IMR-90 (cell line): ENCODE results near the gene TBC1D24. TPM values are rescaled to one million over a fixed set of nuclear protein-coding genes. Genes with fewer than 3 reads are reported as not detected.

Experiments used
- ATAC-seq: fragments of 200-7000 bp; cut with Tn5 transposase; 2 replicates; pipeline ENCODE4 v1.9.1; 2020; ENCODE audit warnings: low read depth, mild to moderate bottlenecking, moderate library complexity
- BruUV-seq: library from RNA; stranded (reverse); fragments of 400-500 nt; replicated peaks from 2 replicates; lab custom pipeline; 2021; lab: Mats Ljungman, UMichigan
- CTCF ChIA-PET: fragments of 300-600 bp; formaldehyde crosslinking; extraction: SDS; loops from one replicate; lab custom pipeline; 2021; ENCODE audit warnings: antibody characterized with exemption; lab: Yijun Ruan, JAX
- POLR2A ChIA-PET: fragments of 300-600 bp; sonication (Branson Sonifier 250); formaldehyde crosslinking; loops from one replicate; lab custom pipeline; 2022; ENCODE audit warnings: antibody characterized with exemption; ENCODE audit not compliant: unreplicated experiment; lab: Charles Lee
- DNase-seq: peaks from one replicate; pipeline ENCODE4 v3.0.0; 2013
- H2AFZ ChIP-seq: replicated peaks from 2 replicates; pipeline ENCODE3; 2013; ENCODE audit warnings: low read length, mild to moderate bottlenecking; ENCODE audit not compliant: poor library complexity
- H2AK5ac ChIP-seq: 2 replicates; pipeline ENCODE4 v1.6.1; 2013; ENCODE audit warnings: low read depth, low read length, inconsistent platforms
- H2AK9ac ChIP-seq: replicated peaks from 2 replicates; pipeline ENCODE3; 2013; ENCODE audit warnings: mild to moderate bottlenecking, low read depth, low read length, moderate library complexity; ENCODE audit not compliant: poor library complexity
- H2BK120ac ChIP-seq: 2 replicates; pipeline ENCODE4 v1.6.1; 2013; ENCODE audit warnings: low read depth, low read length, inconsistent platforms
- H2BK15ac ChIP-seq: 3 replicates; pipeline ENCODE4 v1.6.1; 2013; ENCODE audit warnings: low read depth, low read length, inconsistent platforms
- H2BK20ac ChIP-seq: 2 replicates; pipeline ENCODE4 v1.6.1; 2013; ENCODE audit warnings: low read depth, mild to moderate bottlenecking, inconsistent platforms, low read length, moderate library complexity
- H2BK5ac ChIP-seq: 2 replicates; pipeline ENCODE4 v1.6.1; 2013; ENCODE audit warnings: mild to moderate bottlenecking, low read depth, low read length, inconsistent platforms; ENCODE audit not compliant: poor library complexity, severe bottlenecking
- H3K14ac ChIP-seq: replicated peaks from 2 replicates; pipeline ENCODE4 v1.6.1; 2013; ENCODE audit warnings: low read depth, low read length, inconsistent platforms
- H3K18ac ChIP-seq: 2 replicates; pipeline ENCODE4 v1.6.1; 2013; ENCODE audit warnings: low read depth, low read length, control low read depth
- H3K23ac ChIP-seq: 2 replicates; pipeline ENCODE4 v1.6.1; 2013; ENCODE audit warnings: low read depth, low read length, inconsistent platforms
- H3K27ac ChIP-seq: 2 replicates; pipeline ENCODE4 v1.5.1; 2013; ENCODE audit warnings: mild to moderate bottlenecking, control low read depth, low read length; ENCODE audit not compliant: insufficient read depth
- H3K27me3 ChIP-seq: 2 replicates; pipeline ENCODE4 v1.6.1; 2013; ENCODE audit warnings: low read length; ENCODE audit not compliant: control insufficient read depth, insufficient read depth
- H3K36me3 ChIP-seq: 2 replicates; pipeline ENCODE4 v1.6.1; 2013; ENCODE audit warnings: low read length, mixed read lengths; ENCODE audit not compliant: control insufficient read depth, insufficient read depth
- H3K4ac ChIP-seq: 2 replicates; pipeline ENCODE4 v1.6.1; 2013; ENCODE audit warnings: low read depth, low read length, inconsistent platforms
- H3K4me1 ChIP-seq: 2 replicates; pipeline ENCODE4 v1.6.1; 2013; ENCODE audit warnings: low read length, mixed read lengths; ENCODE audit not compliant: control insufficient read depth, insufficient read depth
- H3K4me2 ChIP-seq: 2 replicates; pipeline ENCODE4 v1.6.1; 2013; ENCODE audit warnings: low read depth, mild to moderate bottlenecking, control low read depth, low read length, moderate library complexity
- H3K4me3 ChIP-seq: 2 replicates; pipeline ENCODE4 v1.5.1; 2013; ENCODE audit warnings: low read depth, mild to moderate bottlenecking, control low read depth, low read length, moderate library complexity; ENCODE audit not compliant: insufficient read depth
- H3K56ac ChIP-seq: 2 replicates; pipeline ENCODE4 v1.6.1; 2013; ENCODE audit warnings: low read length, inconsistent platforms; ENCODE audit not compliant: insufficient read depth; ENCODE audit errors: extremely low read depth
- H3K79me1 ChIP-seq, 2 experiments: 2 replicates each; pipeline ENCODE4 v1.6.1; 2013; ENCODE audit warnings: low read length in 2 of 2, inconsistent platforms in 1 of 2, low read depth in 1 of 2
- H3K9ac ChIP-seq: 2 replicates; pipeline ENCODE4 v1.6.1; 2013; ENCODE audit warnings: low read depth, low read length, control low read depth
- H3K9me1 ChIP-seq: 2 replicates; pipeline ENCODE4 v1.6.1; 2013; ENCODE audit warnings: low read length, inconsistent platforms; ENCODE audit not compliant: insufficient read depth
- H3K9me3 ChIP-seq: 2 replicates; pipeline ENCODE4 v1.6.1; 2013; ENCODE audit warnings: low read length; ENCODE audit not compliant: control insufficient read depth, insufficient read depth
- H4K20me1 ChIP-seq: 2 replicates; pipeline ENCODE4 v1.6.1; 2013; ENCODE audit warnings: low read length, inconsistent platforms; ENCODE audit not compliant: insufficient read depth
- H4K5ac ChIP-seq: 2 replicates; pipeline ENCODE4 v1.6.1; 2013; ENCODE audit warnings: mild to moderate bottlenecking, low read depth, low read length, control low read depth
- H4K8ac ChIP-seq, 2 experiments: 2 replicates each; pipeline ENCODE4 v1.6.1; 2013; ENCODE audit warnings: low read depth in 2 of 2, low read length in 2 of 2, control low read depth in 1 of 2, inconsistent platforms in 1 of 2
- H4K91ac ChIP-seq: 2 replicates; pipeline ENCODE4 v1.6.1; 2013; ENCODE audit warnings: low read depth, low read length, inconsistent platforms; ENCODE audit not compliant: insufficient read depth
- CHD1 ChIP-seq: IDR thresholded peaks from 2 replicates; pipeline ENCODE4 v1.6.1; 2012; ENCODE audit warnings: low read depth, low read length, improper control_type of control experiment
- MXI1 ChIP-seq: IDR thresholded peaks from 2 replicates; pipeline ENCODE4 v1.6.1; 2012; ENCODE audit warnings: low read depth, mild to moderate bottlenecking, low read length, moderate library complexity, borderline replicate concordance
- RCOR1 ChIP-seq: IDR thresholded peaks from 2 replicates; pipeline ENCODE4 v1.6.1; 2012; ENCODE audit warnings: mild to moderate bottlenecking, low read length, improper control_type of control experiment; ENCODE audit not compliant: insufficient replicate concordance
- WGBS, 2 experiments: methylation state at CpG; one replicate each; pipeline versions ENCODE4 v1.1.5 to v1.1.7; 2013; ENCODE audit warnings: missing lambda C conversion rate in 2 of 2; ENCODE audit not compliant: insufficient read length in 1 of 2; ENCODE audit errors: extremely low coverage in 2 of 2; 5-methylcytosine and 5-hydroxymethylcytosine counted together
- dilution Hi-C: fragments of 300-500 bp; cut with HindIII; formaldehyde crosslinking; loops from one replicate; pipeline ENCODE4 v1.14.3; 2018; ENCODE audit warnings: low sequenced_read_pairs; ENCODE audit not compliant: unreplicated experiment
- in situ Hi-C: fragments of 300-500 bp; cut with MboI; formaldehyde crosslinking; loops from 3 replicates; pipeline ENCODE4 v1.14.3; 2019; ENCODE audit warnings: low sequenced_read_pairs, inconsistent platforms, mixed read lengths
- intact Hi-C: fragments of 100-400 bp; cut with micrococcal nuclease; formaldehyde crosslinking; loops from 2 replicates; pipeline ENCODE4 v1.10.0; 2022
- polyA plus RNA-seq, 3 experiments: library from polyadenylated mRNA; depleted of rRNA; stranded (reverse); fragments of >200 nt; gene quantifications; 2 replicates each; pipeline ENCODE4 v1.2.3, GENCODE V29; 2012; ENCODE audit warnings: low replicate concordance in 1 of 3
- total RNA-seq: library from RNA; depleted of rRNA; stranded (reverse); fragments of >200 nt; gene quantifications from 2 replicates; pipeline ENCODE4 v1.2.3, GENCODE V29; 2012

The TBC1D24 gene
- total and polyA plus RNA-seq, 2 of the 4 experiments (the other 2 are of a cell fraction): 7.5 to 13.4 TPM

GRCh38 chr16:2530629-2531318 lies 55.8 kb downstream of the TBC1D24 start:
- H4K8ac ChIP-seq: peak overlapping the region; percentile 20 to 79; a peak in 2 of 4 replicates
- H3K14ac ChIP-seq: no peak overlapping the region
- dilution Hi-C loops: no loop called here
- 0 out of 2 replicates have a peak, but pooled peaks cover 4% of the 10 kb centered on the region for H3K9me1 ChIP-seq
- ChIA-PET CTCF (no interaction called here), POLR2A (no interaction called here)
- no peak overlapping the region for H4K91ac ChIP-seq
- H3K27me3 ChIP-seq: no peaks in the 10 kb centered on the region
- H2AK5ac ChIP-seq: peak overlapping the region; percentile 58; the same call in 1 of the 2 replicates
- no peak overlapping the region for H3K56ac ChIP-seq
- H3K18ac ChIP-seq: no peak overlapping the region
- peaks cover 36% of the 10 kb centered on the region for H3K36me3 ChIP-seq
- no peak overlapping the region for H2BK120ac ChIP-seq
- no peak overlapping the region for H3K4me3 ChIP-seq
- H3K79me1 ChIP-seq: peaks cover 0 to 26% of the 10 kb centered on the region in 2 experiments; a peak in 1 of 4 replicates
- no peak overlapping the region for H4K5ac ChIP-seq
- WGBS, 2 experiments: 60% methylated on average over 1 of the region's 14 CpGs; no CpG with 5 or more reads in 1 of the 2 experiments
- no peaks in the 10 kb centered on the region for H3K9me3 ChIP-seq
- H3K27ac ChIP-seq: no peak overlapping the region
- no peak overlapping the region for H2BK20ac ChIP-seq
- H4K20me1 ChIP-seq: no peaks in the 10 kb centered on the region; the same call in none of the 2 replicates
- peak overlapping the region; percentile 79 for H3K4ac ChIP-seq
- DNase-seq (no peak), ATAC-seq (no peak)
- BruUV-seq: no TSS peak
- H2BK5ac ChIP-seq: no peak overlapping the region
- 0 out of 2 replicates have a peak overlapping the region, but pooled peaks have one; percentile 54 for H3K9ac ChIP-seq
- H3K4me2 ChIP-seq: no peak overlapping the region; the same call in 1 of the 2 replicates
- peaks cover 12% of the 10 kb centered on the region for H3K4me1 ChIP-seq
- in situ Hi-C loops: no loop called here
- H2AK9ac ChIP-seq: peak overlapping the region; percentile 94
- no peak overlapping the region for H2AFZ ChIP-seq
- intact Hi-C loops: no loop called here
- TF ChIP-seq CHD1 (no peak), MXI1 (no peak), RCOR1 (no peak)
- H2BK15ac ChIP-seq: no peak overlapping the region
- H3K23ac ChIP-seq: no peak overlapping the region
